Ishikawa (cell line): ENCODE results near the gene B9D2.

Experiments used
- CEBPB ChIP-seq: IDR thresholded peaks from 2 replicates; pipeline ENCODE4 v1.6.1; 2012
- CREB1 ChIP-seq: IDR thresholded peaks from 2 replicates; pipeline ENCODE4 v1.6.1; 2012; ENCODE audit warnings: low read depth
- EGR1 ChIP-seq: IDR thresholded peaks from 2 replicates; pipeline ENCODE4 v1.6.1; 2012
- EP300 ChIP-seq: IDR thresholded peaks from 2 replicates; pipeline ENCODE4 v1.6.1; 2012; ENCODE audit warnings: borderline replicate concordance
- FOXM1 ChIP-seq: IDR thresholded peaks from 2 replicates; pipeline ENCODE4 v1.6.1; 2012; ENCODE audit warnings: low read depth, borderline replicate concordance
- NFIC ChIP-seq: IDR thresholded peaks from 2 replicates; pipeline ENCODE4 v1.6.1; 2012
- RAD21 ChIP-seq: IDR thresholded peaks from 2 replicates; pipeline ENCODE4 v1.6.1; 2012; ENCODE audit warnings: low read depth
- TAF1 ChIP-seq: IDR thresholded peaks from 2 replicates; pipeline ENCODE4 v1.6.1; 2012; ENCODE audit warnings: low read depth, mild to moderate bottlenecking
- TCF12 ChIP-seq: IDR thresholded peaks from 2 replicates; pipeline ENCODE4 v1.6.1; 2012; ENCODE audit warnings: low read depth
- TEAD4 ChIP-seq: IDR thresholded peaks from 2 replicates; pipeline ENCODE4 v1.6.1; 2012
- YY1 ChIP-seq: IDR thresholded peaks from 2 replicates; pipeline ENCODE4 v1.6.1; 2012; ENCODE audit warnings: low read depth
- ZBTB7A ChIP-seq: IDR thresholded peaks from 2 replicates; pipeline ENCODE4 v1.6.1; 2012; ENCODE audit warnings: low read depth
- TF ChIP-seq, protein P1 (sequence below): IDR thresholded peaks from 2 replicates; pipeline ENCODE4 v1.6.1; 2012
- TF ChIP-seq, protein P2 (sequence below): IDR thresholded peaks from 2 replicates; pipeline ENCODE4 v1.6.1; 2012
- TF ChIP-seq, protein P3 (sequence below): IDR thresholded peaks from 2 replicates; pipeline ENCODE4 v1.6.1; 2012; ENCODE audit warnings: low read depth, mild to moderate bottlenecking

Gene B9D2

DNA sequence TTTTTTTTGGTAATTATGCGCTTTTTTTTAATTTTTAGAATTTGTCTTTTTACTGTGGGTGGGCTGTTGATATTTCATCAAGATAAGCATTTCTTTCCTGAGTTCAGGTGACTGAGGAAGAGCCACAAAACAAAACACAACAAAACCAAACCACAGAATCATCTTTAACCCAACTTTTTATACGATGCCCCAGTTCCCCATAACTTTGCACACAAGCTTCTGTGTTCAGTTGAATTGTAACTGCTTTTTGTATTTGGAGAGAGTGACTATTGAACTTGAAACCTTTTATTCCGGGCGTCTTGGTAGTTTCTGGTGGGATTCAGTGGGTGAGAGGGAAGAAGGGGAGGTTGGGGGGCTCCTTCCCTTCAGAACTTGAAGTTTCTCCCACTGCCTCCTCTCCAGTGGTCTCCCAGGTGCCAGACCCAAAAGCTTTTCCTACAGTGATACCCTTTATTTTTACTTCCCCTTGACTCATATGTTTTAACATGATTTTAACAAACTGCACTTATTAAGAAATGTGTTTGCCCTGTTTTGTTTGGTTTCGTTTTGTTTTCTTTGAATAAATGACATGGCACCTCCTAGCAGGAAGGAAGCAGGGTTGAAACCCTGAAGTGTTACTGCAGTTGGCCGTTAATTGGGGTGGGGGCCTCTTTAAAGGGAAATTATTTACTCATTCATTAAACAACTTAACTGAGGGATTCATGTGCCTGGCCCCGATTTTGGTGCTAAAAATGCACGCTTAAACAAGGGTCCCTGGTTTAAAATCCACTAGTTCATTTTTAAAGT lies 56.7 kb downstream of the B9D2 start:
- TF ChIP-seq NFIC (no peak), TAF1 (no peak), YY1 (no peak), TEAD4 (no peak), CREB1 (no peak), EGR1 (no peak), EP300 (no peak), CEBPB (no peak), ZBTB7A (no peak), RAD21 (no peak), FOXM1 (no peak), TCF12 (no peak)
- TF ChIP-seq, protein P1, sequence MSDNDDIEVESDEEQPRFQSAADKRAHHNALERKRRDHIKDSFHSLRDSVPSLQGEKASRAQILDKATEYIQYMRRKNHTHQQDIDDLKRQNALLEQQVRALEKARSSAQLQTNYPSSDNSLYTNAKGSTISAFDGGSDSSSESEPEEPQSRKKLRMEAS, result no peak
- TF ChIP-seq, protein P2, sequence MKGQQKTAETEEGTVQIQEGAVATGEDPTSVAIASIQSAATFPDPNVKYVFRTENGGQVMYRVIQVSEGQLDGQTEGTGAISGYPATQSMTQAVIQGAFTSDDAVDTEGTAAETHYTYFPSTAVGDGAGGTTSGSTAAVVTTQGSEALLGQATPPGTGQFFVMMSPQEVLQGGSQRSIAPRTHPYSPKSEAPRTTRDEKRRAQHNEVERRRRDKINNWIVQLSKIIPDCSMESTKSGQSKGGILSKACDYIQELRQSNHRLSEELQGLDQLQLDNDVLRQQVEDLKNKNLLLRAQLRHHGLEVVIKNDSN, result no peak
- TF ChIP-seq, protein P3, sequence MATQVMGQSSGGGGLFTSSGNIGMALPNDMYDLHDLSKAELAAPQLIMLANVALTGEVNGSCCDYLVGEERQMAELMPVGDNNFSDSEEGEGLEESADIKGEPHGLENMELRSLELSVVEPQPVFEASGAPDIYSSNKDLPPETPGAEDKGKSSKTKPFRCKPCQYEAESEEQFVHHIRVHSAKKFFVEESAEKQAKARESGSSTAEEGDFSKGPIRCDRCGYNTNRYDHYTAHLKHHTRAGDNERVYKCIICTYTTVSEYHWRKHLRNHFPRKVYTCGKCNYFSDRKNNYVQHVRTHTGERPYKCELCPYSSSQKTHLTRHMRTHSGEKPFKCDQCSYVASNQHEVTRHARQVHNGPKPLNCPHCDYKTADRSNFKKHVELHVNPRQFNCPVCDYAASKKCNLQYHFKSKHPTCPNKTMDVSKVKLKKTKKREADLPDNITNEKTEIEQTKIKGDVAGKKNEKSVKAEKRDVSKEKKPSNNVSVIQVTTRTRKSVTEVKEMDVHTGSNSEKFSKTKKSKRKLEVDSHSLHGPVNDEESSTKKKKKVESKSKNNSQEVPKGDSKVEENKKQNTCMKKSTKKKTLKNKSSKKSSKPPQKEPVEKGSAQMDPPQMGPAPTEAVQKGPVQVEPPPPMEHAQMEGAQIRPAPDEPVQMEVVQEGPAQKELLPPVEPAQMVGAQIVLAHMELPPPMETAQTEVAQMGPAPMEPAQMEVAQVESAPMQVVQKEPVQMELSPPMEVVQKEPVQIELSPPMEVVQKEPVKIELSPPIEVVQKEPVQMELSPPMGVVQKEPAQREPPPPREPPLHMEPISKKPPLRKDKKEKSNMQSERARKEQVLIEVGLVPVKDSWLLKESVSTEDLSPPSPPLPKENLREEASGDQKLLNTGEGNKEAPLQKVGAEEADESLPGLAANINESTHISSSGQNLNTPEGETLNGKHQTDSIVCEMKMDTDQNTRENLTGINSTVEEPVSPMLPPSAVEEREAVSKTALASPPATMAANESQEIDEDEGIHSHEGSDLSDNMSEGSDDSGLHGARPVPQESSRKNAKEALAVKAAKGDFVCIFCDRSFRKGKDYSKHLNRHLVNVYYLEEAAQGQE, result no peak

DNA sequence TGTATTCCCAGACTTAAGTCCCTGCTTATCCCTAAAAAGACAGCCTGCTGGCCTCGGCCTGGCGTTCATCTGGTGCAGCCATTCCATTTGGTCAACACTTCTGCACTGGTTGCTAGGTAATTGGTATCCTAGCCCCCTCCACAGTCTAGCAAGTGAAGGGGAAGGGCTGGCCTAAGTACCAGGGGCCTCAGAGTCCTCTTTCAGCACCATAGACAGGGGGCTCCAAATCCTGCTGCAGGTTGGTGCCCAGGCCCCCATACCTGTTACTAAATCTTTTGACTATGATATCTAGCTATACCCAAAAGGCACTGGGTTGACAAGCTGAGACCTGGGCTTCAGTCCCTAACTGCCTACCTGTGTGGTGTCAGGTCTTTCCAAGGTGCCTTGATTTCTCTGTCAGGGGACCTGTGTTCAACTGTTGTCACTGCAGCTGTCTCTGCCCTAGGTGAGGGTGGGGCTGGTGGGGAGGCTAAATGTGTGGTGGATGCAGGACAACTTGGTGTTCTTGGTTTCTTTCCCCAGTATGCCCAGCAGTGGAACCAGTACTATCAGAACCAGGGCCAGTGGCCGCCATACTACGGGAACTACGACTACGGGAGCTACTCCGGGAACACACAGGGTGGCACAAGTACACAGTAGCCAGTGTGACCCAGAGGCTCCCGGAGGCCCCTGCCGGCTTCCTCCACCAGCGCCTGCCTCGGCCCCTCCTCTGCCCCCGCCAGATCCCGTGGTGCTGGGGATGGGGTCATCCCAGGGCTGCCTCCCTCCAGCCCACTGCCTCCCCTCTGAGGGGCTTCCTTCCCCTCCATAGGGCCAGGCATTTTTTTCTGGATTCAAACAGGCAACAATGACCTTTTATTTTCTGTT lies 57.8 kb downstream of the B9D2 start:
- TF ChIP-seq, protein P3, result peak; percentile 49; the same call in 1 of the 2 replicates
- TF ChIP-seq EP300, result no peak

DNA sequence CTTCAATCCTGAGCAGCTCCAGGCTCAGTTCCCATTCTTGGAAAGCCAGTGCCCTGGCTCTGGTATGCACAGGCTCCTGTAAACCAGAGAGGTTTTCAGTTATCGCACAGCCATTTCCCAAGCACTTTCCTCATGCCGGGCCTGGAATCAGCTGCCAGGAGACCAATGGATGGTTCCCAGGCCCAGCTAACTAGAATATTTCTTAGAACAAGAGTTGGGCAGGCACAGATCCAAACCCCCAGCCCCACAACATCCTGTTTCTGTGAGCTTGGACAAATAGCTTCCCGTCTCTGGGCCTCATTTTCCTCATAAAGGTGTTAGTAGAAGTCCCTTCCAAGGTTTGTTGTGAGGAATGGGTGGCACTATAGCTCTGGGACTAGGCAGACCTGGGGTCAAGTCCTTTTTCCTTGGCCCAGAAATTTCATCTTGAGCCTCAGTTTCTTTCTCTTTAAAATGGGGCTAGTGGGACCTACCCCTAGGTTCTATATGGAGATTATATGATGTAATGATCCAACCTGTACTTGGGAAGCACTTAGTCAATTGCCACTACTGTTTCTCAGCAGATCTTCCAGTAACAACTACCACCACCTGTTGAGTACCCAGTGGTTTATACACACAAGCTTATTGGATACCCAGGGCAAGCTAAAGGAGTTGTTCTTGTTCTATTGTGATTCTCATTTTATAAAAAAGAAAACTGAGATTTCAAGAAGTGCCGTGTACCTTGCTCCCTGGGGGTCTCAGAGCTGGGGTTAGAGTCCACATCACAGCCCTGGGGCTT lies 59.1 kb downstream of the B9D2 start:
- TF ChIP-seq RAD21 (no peak), TAF1 (no peak), EP300 (no peak)
